ENCODE data around the gene ZBTB20. TPM values are rescaled to one million over a fixed set of nuclear protein-coding genes. Genes with fewer than 3 reads are reported as not detected.
"Not testable (repeated sequence)": the region's sequence is repeated elsewhere in the genome, so short reads cannot be mapped to it uniquely, and the experiment has no call there.

ZBTB20 gene
- total RNA-seq = 12.2 to 24.5 TPM (median 15.5 TPM) in 3 replicates
- long read RNA-seq, partial matches to known transcripts = 1 of 6 reads
- long read RNA-seq, other reads (novel, unspliced or antisense) = 4 of 6 reads

GRCh38 chr3:115146418-115147328 lies at the start of gene ZBTB20:
TSS of gene ZBTB20 (minus strand) at chr3:115147288.
- no peak for TF ChIP-seq CTCF (IDR thresholded peaks at IDR 0.05)
- peak within 1 kb of the TSS; percentile 94 for H3K4me3 Mint-ChIP-seq (ENCODE audit: unreplicated experiment)
- peaks cover 3% of the 10 kb centered on the region for H3K9me3 Mint-ChIP-seq (ENCODE audit: low read depth)
- H3K27me3 Mint-ChIP-seq (ENCODE audit: low read depth) = no peaks in the 10 kb centered on the region
- H3K27ac Mint-ChIP-seq (ENCODE audit: unreplicated experiment) = peak within 1 kb of the TSS; percentile 96
- DNase-seq (ENCODE audit: low spot score) = peak; percentile 92
- H3K4me1 Mint-ChIP-seq (ENCODE audit: low read depth) = peaks cover 12% of the 10 kb centered on the region
- H3K36me3 Mint-ChIP-seq (ENCODE audit: low read depth) = no peaks in the 10 kb centered on the region

GRCh38 chr3:115194476-115194875 lies 47.4 kb upstream of the ZBTB20 start:
- no peak for DNase-seq (ENCODE audit: low spot score)
- no peak for TF ChIP-seq CTCF (IDR thresholded peaks at IDR 0.05)
- Mint-ChIP-seq H3K4me1 (ENCODE audit: low read depth) (peaks cover 23% of the 10 kb centered on the region), H3K4me3 (ENCODE audit: unreplicated experiment) (peak overlapping the region; percentile 23), H3K27ac (ENCODE audit: unreplicated experiment) (peak overlapping the region; percentile 80), H3K27me3 (ENCODE audit: low read depth) (no peaks in the 10 kb centered on the region), H3K9me3 (ENCODE audit: low read depth) (peaks cover 24% of the 10 kb centered on the region), H3K36me3 (ENCODE audit: low read depth) (peaks cover 4% of the 10 kb centered on the region)

DNA sequence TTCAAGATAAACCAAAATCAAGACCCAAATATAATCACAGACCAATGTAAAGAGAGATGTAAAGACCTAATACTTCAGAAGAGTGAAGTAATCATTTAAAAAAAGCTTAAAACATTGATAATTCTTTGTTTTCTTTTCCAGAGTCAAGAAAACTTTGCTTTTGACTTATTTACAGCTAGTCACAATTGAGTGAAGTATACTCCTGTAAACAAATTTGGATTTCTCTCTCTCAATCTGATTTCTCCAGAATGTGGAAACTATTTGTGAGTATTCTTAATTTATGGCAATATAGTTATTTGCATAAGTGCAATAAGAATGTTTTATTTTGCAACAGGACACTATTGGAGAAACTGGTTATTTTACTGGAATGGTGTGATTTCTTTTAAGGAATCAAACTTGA lies 43.7 kb upstream of the ZBTB20 start:
- TF ChIP-seq CTCF (IDR thresholded peaks at IDR 0.05) = no peak
- no peak for DNase-seq (ENCODE audit: low spot score)
- Mint-ChIP-seq H3K9me3 (ENCODE audit: low read depth) (peaks cover 16% of the 10 kb centered on the region), H3K36me3 (ENCODE audit: low read depth) (peaks cover 4% of the 10 kb centered on the region), H3K27ac (ENCODE audit: unreplicated experiment) (no peak overlapping the region), H3K4me1 (ENCODE audit: low read depth) (peaks cover 17% of the 10 kb centered on the region), H3K4me3 (ENCODE audit: unreplicated experiment) (no peak overlapping the region), H3K27me3 (ENCODE audit: low read depth) (no peaks in the 10 kb centered on the region)

GRCh38 chr3:115187149-115187757 lies 40.2 kb upstream of the ZBTB20 start:
- peaks cover 4% of the 10 kb centered on the region for H3K36me3 Mint-ChIP-seq (ENCODE audit: low read depth)
- H3K27me3 Mint-ChIP-seq (ENCODE audit: low read depth) = peaks cover 2% of the 10 kb centered on the region
- H3K9me3 Mint-ChIP-seq (ENCODE audit: low read depth) = peaks cover 9% of the 10 kb centered on the region
- H3K27ac Mint-ChIP-seq (ENCODE audit: unreplicated experiment) = no peak overlapping the region
- no peaks in the 10 kb centered on the region for H3K4me1 Mint-ChIP-seq (ENCODE audit: low read depth)
- no peak for DNase-seq (ENCODE audit: low spot score)
- H3K4me3 Mint-ChIP-seq (ENCODE audit: unreplicated experiment) = no peak overlapping the region
- no peak for TF ChIP-seq CTCF (IDR thresholded peaks at IDR 0.05)

GRCh38 chr3:115186351-115187148 lies 39.5 kb upstream of the ZBTB20 start:
- TF ChIP-seq CTCF (IDR thresholded peaks at IDR 0.05) = no peak
- peaks cover 6% of the 10 kb centered on the region for H3K9me3 Mint-ChIP-seq (ENCODE audit: low read depth)
- peaks cover 3% of the 10 kb centered on the region for H3K36me3 Mint-ChIP-seq (ENCODE audit: low read depth)
- no peaks in the 10 kb centered on the region for H3K4me1 Mint-ChIP-seq (ENCODE audit: low read depth)
- no peak overlapping the region for H3K4me3 Mint-ChIP-seq (ENCODE audit: unreplicated experiment)
- H3K27me3 Mint-ChIP-seq (ENCODE audit: low read depth) = peaks cover 2% of the 10 kb centered on the region
- no peak overlapping the region for H3K27ac Mint-ChIP-seq (ENCODE audit: unreplicated experiment)
- no peak for DNase-seq (ENCODE audit: low spot score)

DNA sequence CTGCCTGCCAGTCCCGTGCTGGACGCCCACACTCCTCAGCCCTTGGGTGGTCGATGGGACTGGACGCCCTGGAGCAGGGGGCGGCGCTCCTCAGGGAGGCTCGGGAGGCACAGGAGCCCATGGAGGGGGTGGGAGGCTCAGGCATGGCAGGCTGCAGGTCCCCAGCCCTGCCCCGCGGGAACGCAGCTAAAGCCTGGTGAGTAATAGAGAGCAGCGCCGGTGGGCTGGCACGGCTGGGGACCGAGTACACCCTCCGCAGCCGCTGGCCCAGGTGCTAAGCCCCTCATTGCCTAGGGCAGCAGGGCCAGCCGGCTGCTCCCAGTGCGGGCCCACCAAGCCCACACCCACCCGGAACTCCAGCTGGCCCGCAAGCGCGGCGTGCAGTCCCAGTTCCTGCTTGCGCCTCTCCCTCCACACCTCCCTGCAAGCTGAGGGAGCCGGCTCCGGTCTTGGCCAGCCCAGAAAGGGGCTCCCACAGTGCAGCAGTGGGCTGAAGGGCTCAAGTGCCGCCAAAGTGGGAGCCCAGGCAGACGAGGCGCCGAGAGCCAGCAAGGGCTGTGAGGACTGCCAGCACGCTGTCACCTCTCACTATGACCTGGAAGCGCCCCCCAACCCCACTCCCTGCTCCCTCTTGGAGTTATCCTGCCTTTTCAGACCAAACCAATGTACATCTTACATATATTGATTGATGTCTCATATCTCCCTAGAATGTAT lies 37.9 kb upstream of the ZBTB20 start:
- H3K4me3 Mint-ChIP-seq (ENCODE audit: unreplicated experiment); H3K9me3 Mint-ChIP-seq (ENCODE audit: low read depth); H3K4me1 Mint-ChIP-seq (ENCODE audit: low read depth); H3K27me3 Mint-ChIP-seq (ENCODE audit: low read depth); H3K27ac Mint-ChIP-seq (ENCODE audit: unreplicated experiment); H3K36me3 Mint-ChIP-seq (ENCODE audit: low read depth); DNase-seq (ENCODE audit: low spot score): not testable (repeated sequence)

DNA sequence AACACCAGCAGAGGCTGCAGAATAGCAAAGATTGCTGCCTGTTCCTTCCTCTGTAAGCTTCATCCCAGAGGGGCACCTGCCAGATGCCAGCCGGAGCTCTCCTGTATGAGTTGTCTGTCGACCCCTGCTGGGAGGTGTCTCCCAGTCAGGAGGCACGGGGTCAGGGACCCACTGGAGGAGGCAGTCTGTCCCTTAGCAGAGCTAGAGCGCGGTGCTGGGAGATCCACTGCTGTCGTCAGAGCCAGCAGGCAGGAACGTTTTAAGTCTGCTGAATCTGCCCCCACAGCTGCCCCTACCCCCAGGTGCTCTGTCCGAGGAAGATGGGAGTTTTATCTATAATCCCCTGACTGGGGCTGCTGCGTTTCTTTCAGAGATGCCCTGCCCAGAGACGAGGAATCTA lies 31.8 kb upstream of the ZBTB20 start:
- H3K9me3 Mint-ChIP-seq (ENCODE audit: low read depth); H3K4me1 Mint-ChIP-seq (ENCODE audit: low read depth); H3K4me3 Mint-ChIP-seq (ENCODE audit: unreplicated experiment); H3K36me3 Mint-ChIP-seq (ENCODE audit: low read depth); H3K27ac Mint-ChIP-seq (ENCODE audit: unreplicated experiment): not testable (repeated sequence)
- peaks cover 11% of the 10 kb centered on the region for H3K27me3 Mint-ChIP-seq (ENCODE audit: low read depth)
- peak; percentile 73 for DNase-seq (ENCODE audit: low spot score)
